Stimulated activated CD8-positive, alpha-beta memory T cell treated with anti-CD3 and anti-CD28 coated beads, Interleukin-2, amount 100 ng/mL, for 1 hour (primary cell): ENCODE measurements around the gene APOL2.
"Not testable (repeated sequence)": the region's sequence is repeated elsewhere in the genome, so short reads cannot be mapped to it uniquely, and the experiment has no call there.

Experiments used
- DNase-seq, 2 donors: peaks; one replicate each; pipeline ENCODE4 v3.0.0-alpha.2; 2020; ENCODE audit warnings: low read depth in 2 of 2

Gene APOL2

DNA sequence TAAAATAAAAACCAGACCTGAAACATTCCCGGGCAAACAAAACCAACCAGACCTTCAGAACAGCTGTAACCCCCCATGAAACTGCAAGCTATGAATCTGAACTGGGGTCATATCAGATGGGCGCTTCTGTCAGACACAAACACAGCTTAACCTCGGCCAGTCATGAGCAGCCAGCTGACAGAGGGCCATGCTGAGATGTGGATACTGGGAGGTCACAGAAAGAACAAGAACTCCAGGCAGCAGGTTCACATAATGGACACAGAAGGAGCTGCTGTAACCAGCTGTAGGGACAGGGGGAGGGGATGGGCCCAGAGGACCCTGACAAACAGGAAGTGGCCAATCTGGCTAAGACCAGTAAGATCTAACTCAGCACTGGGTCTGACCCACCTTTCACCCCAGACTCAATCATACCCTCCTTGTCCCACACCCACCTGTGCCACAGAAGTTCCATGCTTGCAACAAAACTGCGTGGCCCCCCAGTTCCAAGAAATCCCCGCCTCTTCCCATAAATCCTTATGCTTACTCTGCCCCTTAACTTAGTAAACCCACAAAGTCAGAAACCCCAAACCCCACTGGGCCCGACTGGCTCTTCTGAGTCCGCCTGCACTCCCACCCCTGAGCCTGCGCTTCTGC is 41.7 kb downstream of the APOL2 start:
- no peak for DNase-seq

DNA sequence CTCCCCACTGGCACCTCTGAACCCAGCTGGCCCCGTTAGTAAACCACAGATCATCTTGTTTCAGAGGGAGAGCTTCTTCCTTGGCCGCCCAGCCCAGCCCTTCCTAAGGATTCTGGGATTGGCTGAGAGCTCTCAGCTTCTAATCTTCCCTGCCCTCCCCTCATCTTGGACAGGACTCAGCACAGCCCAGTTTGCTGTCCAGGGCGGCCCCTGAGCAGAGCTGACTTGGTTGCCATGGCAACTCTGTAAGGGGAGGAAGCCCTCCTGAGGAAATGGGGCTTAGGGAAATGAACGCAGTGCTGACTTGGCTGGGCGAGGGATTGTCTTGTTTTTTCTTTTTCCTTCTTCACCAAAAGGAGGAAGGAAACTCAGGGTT is 42.3 kb downstream of the APOL2 start:
- no peak for DNase-seq

DNA sequence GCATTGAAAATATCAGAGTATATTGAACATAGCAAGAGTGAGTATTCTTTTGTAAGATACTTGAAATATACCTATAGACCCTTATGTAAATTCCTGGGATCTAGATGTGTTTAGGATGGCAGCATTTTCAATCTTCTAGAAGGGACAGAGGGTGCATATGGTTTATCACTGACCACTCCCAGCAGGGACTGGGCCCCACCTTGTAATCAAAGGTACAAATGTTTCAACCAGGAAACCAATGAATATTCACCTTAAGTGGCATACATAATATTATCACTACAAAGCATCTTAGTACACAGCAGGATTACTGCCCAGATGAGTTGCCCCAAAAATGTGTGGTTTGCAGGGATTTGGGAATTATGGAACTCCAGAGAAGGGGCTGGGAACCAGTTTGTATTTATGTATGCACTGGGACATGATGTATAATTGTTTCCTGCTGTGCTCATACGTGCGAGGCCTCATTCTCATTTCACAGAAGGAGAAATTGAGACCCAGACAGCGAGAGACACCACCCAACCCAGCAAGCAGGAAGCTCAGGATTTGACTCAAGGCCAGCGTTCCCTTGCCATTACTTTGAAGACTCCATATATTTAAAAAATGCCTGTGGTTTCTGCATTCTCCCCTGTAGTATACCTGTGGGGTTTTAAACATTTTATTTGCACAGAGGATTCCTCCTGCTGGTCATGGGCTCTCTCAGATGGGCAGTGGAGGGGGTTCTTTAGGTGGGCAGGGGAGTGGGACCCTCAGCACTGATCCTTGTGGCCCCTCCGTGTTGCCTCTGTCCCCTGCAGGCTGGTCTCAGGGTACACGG is 42.9 kb downstream of the APOL2 start:
- no peak for DNase-seq

DNA sequence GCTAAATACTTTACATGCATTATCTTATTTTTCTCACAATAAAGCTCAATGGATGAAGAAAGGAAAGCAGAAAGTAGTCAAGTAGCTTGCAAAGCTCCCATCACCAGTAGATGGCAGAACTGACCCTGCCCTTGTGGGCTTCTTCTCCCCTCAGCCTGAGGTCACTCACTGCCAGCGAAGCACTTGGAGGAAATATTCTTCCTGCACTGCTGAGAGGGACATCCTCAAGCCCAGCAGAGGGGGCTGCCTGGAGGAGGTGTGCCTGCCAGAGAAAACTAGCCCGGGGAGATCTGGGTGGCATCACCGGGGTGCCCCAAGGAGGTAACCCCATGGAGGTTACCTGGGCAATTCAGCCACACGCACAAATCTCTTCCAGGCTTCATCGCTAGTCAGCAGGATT is 44.4 kb downstream of the APOL2 start:
- peak in 1 of 2 donors; percentile 16 for DNase-seq

DNA sequence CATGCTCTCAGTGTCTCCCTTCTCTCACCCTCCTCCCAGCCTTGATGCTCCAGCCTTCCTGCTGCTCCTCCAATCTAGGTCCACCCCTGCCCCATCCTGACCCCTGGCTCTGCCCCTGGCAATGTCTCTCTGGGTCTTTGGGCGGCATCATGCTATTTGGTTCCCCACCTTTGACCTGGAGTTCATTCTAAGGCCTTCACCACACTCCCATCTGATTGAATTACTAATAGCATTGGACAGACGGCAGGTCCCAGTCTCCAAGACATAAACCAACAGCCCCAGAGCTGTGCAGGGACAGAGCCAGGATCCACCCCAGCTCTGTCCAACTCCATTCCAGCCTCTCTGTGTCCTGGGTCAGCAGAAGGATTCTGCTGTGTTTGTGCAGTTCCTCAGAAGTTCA is 44.9 kb downstream of the APOL2 start:
- no peak for DNase-seq

DNA sequence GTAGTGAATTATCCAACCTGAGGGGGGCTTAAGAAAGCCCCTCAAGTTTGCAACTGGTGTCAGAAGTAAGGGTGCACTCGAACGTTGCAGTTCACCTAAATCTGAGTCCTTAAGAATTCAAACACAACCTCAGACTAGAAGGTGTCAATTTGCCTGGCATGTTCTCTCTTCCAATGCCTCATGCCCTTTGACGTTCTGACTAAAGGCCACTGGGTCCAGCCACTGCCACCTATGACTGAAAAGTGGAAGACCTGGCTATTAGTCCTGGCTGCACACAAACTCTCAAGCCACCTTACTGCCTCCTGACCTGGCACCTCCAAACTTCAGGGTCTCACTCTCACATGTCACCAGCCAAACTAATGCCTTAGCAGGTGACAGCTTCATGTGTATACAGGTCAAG is 45.8 kb downstream of the APOL2 start:
- DNase-seq = no peak

DNA sequence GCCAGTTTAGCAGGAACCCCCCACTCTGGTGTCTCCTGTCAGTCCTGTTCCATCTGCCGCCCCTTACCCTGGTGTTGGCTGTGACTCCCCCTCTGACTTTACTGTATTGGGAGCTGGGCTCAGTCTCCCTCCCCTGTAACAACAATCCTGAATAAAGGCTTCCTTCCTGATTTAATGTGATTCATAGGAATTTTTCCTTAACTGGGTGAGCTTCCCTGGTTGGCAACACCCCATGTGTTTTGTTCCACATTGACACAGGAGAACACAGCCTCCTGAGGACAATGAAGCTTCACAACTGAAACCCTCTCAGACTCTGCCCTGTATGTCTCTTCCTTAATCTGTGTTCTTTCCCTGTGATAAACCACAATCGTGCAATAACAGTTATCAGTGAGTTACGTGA is 46.2 kb downstream of the APOL2 start:
- DNase-seq = no peak

DNA sequence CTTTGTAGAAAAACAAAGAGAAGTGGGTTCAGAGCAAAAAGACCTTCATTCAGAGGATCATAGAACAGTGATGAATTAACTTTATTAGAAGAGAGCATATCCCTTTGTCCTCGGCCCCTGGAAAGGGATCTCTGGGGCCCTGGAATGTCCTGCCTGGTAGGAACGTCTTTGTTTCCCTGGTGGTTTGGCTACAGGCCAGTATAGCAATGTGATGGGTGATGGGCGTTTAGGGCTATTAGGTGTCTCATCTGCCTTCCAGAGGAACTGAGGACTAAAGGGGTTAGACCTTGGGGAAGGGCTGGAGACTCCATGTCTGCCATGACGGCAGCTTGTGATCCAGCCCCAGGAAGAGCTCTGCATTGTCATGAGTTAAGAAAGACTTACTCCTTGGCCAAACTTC is 46.8 kb downstream of the APOL2 start:
- DNase-seq = no peak

DNA sequence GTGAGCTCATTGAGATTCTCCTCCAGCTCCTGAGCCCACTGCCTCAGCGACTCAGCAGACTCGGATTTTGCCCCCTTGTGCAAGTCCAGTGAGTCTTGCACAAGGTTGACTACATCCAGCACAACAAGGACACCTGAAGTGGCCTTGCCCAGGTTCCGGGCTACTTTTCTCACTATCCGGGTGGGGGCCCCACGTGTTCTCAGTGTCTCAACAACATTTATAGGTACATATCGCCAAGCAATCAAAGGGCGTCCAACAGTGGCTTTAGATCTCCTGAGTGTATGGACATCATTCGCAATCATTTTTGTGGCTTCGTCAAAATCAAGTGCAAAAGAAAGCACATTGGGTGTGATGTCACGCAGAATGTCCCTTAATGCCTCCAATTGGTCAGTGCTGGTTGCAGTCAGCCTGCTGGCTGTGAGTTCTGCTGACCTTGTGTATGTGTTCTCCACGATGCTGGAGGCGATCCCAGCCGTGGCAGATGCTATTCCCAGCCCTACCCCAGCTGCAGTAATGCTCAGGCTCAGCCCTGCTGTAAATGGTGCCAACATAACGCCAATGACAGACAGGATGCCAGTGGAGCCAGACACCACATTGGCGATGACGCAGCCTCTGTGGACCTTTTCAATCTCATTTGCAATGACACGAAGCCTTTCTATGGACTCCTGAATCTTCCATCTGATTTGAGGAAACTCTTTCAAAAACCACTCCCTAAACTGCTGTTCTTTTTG is 48.1 kb downstream of the APOL2 start:
- DNase-seq = no peak

DNA sequence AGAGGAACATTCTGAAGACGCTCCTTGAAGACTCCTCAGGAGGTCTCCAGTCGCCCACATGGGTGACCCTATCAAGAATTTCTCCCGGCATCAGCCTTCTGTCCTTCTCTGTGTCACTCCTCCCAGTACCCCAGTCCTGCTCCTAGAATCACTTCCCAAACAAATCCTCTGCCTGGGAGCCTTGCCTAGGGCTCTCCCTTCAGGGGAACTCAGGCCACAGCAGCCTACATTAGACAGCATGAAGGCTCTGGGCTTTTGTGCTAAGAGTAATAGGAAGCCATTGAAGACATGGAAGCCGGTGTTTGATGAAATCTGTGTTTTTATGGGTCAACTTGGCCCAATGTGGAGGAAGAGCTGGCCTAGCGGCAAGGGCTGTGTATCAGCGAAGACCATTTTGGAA is 51.5 kb downstream of the APOL2 start:
- not testable (repeated sequence) for DNase-seq

DNA sequence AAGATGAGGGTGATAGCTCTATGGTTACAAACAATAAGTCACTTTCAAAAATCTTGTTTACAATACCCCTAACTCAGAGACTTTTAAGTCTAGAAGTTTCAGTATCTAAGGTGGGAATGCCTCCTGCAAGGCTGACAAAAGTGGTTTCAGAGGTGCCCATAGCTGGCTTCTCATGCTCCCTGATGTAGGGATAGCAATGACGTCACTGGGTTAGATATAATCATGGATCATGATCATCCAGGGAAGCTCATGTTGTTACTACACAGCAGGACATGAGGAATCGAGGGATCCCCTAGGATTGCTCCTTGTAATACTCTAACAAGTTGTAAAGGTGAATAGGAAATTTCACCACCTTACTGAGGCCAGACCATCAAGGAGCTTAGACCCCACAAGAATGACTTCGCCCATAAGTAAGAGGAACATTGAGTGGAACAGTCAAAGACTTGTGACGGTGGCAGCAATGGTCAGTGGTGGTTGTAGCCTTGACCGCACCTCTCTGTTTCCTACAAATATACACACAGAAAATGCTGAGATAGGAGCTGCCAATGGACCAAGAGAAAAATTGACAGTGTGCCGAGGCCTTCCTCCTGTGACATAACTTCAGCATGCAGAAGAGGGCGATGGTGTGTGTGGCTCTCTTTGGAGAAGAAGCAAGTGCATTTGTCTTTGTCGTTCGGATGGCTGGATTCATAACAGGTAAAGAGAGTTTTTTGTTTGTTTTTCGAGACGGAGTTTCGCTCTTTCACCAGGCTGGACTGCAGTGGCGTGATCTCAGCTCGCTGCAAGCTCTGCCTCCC is 53.3 kb downstream of the APOL2 start:
- DNase-seq = no peak

DNA sequence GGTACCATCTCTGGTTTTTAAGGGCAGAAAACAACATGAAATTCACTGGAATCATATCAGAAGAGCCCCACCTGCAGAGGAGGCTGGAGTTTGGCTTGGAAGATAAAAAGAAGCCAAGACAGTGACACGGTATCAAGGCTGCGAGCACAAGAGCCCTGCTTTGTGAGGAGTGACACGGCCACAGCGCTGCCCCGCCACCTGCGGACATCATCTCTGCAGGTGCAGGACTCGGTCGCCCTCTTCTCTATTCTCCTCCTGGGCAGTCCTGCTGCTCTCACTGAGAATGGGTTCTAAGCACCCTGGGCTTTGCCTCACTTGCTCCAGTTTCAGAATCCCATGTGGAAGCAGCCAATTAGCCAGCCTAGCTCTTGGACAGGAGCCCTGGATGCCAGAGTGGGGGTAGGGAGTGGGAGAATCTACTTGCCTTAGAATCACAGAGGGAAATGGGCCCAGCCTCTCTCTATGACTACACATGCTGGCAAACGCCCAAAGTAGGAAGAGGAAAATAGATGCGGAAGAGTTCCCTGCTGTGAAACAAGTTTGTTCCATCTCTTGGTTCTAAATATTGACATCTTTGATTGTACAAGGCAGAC is 54.8 kb downstream of the APOL2 start:
- DNase-seq = no peak

DNA sequence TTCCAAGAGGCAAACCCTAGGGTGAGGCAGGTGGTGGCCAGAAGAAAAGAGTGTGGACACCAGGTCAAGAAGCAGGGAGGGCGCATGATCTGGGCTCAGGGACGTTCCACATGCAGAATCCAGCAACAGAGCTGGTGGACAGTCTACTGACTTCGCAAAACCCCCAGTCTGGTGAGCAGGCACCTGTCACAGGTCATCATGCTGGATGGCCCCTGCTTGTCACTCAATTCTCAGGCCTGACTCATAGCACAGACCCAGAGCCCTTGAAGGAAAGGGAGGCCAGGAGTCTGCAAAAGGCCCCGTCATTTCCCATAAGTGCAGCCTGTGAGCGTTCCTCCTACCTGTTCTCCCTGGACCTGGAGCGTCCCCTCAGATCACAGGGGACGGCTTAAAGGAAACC is 55.9 kb downstream of the APOL2 start:
- no peak for DNase-seq

DNA sequence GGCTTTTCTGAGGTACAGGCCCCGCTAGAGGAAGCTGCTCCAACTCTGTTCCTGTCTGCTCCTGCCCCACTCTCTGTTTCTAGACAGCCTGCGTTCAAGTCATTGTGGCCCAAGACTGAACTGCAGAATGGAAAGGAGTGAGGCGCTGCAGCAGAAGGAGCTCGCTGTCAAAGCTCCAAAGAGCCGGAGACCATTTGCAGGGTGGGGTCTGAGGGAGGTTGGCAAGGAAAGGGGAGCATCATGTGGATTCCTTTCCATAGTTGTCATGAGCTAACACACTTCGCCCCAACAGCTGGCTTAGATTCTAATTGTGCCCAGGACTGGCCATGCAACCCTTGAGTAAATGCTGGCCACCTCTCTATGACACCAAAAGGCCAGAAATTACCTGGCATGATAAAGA is 56.5 kb downstream of the APOL2 start:
- DNase-seq = no peak

DNA sequence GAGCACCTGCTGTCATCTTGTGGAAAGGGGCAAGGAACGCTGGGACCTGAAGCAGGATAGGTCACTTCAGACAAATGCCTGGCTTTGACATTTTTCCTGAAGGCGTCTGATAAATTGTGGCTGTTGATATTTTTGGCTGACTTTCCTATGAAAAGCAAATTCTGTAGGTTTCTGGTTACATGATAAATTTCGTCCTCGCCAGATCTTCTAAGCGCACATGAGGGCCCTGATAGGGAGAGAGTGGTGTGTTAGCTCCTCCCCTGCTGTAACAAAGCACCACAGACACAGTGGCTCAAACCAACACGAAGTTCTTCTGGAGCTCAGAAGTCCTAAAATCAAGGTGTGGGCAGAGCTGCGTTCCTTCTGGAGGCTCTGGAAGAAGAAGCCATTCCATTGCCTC is 57.3 kb downstream of the APOL2 start:
- no peak for DNase-seq

DNA sequence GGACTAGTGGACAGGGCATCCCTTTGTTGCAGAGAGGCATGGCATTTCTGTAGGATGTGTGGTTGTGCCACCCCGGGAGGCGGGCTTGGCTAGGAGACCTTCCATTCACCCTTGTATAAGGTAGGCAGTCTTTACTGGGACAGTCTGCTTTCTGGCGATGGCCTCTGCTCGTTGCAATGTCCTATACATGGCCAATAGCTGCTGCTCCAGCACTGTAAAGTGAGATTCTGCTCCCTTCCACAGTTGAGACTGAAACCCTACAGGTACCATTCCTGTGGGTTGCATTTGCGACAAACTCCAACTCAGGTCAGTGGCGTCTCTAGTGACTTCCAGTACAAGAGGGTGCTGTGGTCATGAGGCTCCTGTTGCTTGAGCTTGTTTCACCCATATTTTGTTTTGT is 58.4 kb downstream of the APOL2 start:
- no peak for DNase-seq

DNA sequence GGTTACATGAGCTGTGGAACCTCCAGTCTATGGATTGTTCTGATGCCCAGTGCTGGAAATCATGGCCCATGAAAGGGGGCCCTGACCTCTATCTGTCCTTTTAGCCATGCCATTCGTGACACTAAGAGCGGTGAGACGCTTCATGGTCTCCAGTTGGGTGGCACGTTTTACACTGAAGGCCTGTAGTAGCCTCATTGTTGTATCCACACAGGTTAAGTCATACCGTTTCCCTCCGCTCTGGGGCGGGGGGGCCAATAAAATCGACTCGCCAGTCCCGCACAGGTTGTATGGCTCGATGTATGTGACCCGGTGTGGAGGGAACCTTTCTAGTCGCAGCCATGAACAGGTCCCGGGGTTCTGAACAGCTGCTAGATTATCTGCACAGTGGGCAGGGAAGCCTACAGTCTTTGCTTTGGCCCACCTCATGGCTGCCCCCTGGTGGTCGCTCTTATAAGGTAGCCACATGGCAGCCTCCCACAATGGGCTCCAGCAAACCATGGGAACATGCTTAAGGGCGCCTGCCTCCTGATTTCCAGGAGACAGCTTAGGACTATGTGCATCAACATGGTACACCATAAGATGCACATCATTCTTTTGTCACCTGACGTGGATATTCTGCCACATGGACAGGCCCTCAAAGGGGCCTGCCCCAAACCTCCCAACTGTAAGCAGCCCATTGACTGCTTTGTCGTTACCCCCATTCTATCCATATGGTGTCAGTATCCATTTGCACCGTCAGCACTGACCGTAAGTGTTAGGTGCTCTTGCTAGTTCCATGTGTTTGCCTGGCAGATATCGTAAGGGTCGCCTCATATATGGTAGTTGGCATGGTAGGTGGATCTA is 59.1 kb downstream of the APOL2 start:
- DNase-seq = peak; percentile 77 to 81

DNA sequence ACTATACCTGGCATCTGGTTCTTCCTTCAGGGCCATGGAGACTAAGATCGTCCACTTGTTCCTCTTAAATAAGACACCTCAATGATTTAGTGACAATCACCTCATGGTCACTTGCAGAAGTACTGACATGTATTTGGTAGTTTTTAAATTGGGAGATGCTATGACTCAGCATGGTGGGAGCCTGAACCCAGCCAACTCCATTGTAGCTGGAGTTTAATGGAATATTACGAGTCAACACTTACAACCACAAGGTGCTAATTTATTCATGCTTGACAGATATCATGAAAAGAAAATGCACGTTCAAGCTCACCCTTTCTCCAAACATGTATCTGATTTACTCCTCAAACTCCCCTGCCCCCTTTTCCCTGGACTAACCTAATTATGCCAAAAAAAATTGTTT is 62.2 kb downstream of the APOL2 start:
- DNase-seq = no peak
